A673 (cell line): Measurements from ENCODE around the gene QPCTL. TPM values are rescaled to one million over a fixed set of nuclear protein-coding genes. Genes with fewer than 3 reads are reported as not detected.
"Not testable (repeated sequence)": the region's sequence is repeated elsewhere in the genome, so short reads cannot be mapped to it uniquely, and the experiment has no call there.

Experiments used
- BruUV-seq: library from RNA; stranded (reverse); fragments of 400-500 nt; replicated peaks from 2 replicates; lab custom pipeline; 2021; lab: Mats Ljungman, UMichigan
- CTCF ChIA-PET: fragments of 300-600 bp; sonication (Branson Sonifier 250); formaldehyde crosslinking; loops from one replicate; lab custom pipeline; 2022; ENCODE audit warnings: antibody characterized with exemption; lab: Charles Lee
- POLR2A ChIA-PET: fragments of 300-600 bp; sonication (Branson Sonifier 250); formaldehyde crosslinking; loops from one replicate; lab custom pipeline; 2022; ENCODE audit warnings: antibody characterized with exemption; ENCODE audit not compliant: low non-redundant PET; lab: Charles Lee
- DNase-seq: peaks from one replicate; pipeline ENCODE4 v3.0.0-alpha.2; 2015; ENCODE audit warnings: low spot score
- H3K27ac ChIP-seq: fragments of 200-600 bp; sonication (generic); 2 replicates; pipeline ENCODE4 v1.5.1; 2016; ENCODE audit warnings: mixed run types, low read depth, mild to moderate bottlenecking, mixed read lengths, antibody characterized with exemption, low read length; ENCODE audit not compliant: poor library complexity, severe bottlenecking
- H3K27me3 ChIP-seq: fragments of 200-600 bp; sonication (generic); replicated peaks from 2 replicates; pipeline ENCODE4 v1.6.1; 2017; ENCODE audit warnings: mixed run types, low read depth, mild to moderate bottlenecking, mixed read lengths, antibody characterized with exemption, low read length; ENCODE audit not compliant: insufficient read depth, poor library complexity
- H3K36me3 ChIP-seq: fragments of 200-600 bp; sonication (generic); 2 replicates; pipeline ENCODE4 v1.6.1; 2016; ENCODE audit warnings: mixed run types, mild to moderate bottlenecking, mixed read lengths, antibody characterized with exemption, low read length; ENCODE audit not compliant: insufficient read depth, poor library complexity, severe bottlenecking
- H3K4me1 ChIP-seq: fragments of 200-600 bp; sonication (generic); 2 replicates; pipeline ENCODE4 v1.6.1; 2017; ENCODE audit warnings: mixed run types, mild to moderate bottlenecking, mixed read lengths, antibody characterized with exemption, low read length; ENCODE audit not compliant: insufficient read depth, poor library complexity, severe bottlenecking
- H3K4me3 ChIP-seq: fragments of 200-600 bp; sonication (generic); 2 replicates; pipeline ENCODE4 v1.5.1; 2016; ENCODE audit warnings: low read depth, mixed run types, mild to moderate bottlenecking, mixed read lengths, low read length; ENCODE audit not compliant: poor library complexity, severe bottlenecking
- H3K9me3 ChIP-seq: fragments of 200-600 bp; sonication (generic); 2 replicates; pipeline ENCODE4 v1.6.1; 2016; ENCODE audit warnings: mixed run types, low read depth, mild to moderate bottlenecking, mixed read lengths, antibody characterized with exemption, low read length; ENCODE audit not compliant: poor library complexity, severe bottlenecking
- EZH2 ChIP-seq: fragments of 200-600 bp; sonication (generic); IDR thresholded peaks from 2 replicates; pipeline ENCODE4 v1.6.1; 2017; ENCODE audit warnings: borderline replicate concordance, low read depth, mild to moderate bottlenecking, mixed read lengths, antibody characterized with exemption, low read length; ENCODE audit not compliant: poor library complexity, severe bottlenecking
- intact Hi-C: fragments of 100-400 bp; cut with micrococcal nuclease; formaldehyde crosslinking; loops from one replicate; pipeline ENCODE4 v1.10.0; 2022; ENCODE audit not compliant: unreplicated experiment
- total RNA-seq: library from RNA; stranded (reverse); gene quantifications from 2 replicates; pipeline ENCODE4 v1.2.3, GENCODE V29; 2021
- TF ChIP-seq, protein P1 (sequence below): fragments of 300-800, 200-600 bp; sonication (generic); conservative IDR thresholded peaks from 2 replicates; pipeline ENCODE4 v1.5.1; 2017; ENCODE audit warnings: low read depth, mild to moderate bottlenecking, antibody characterized with exemption, low read length, moderate library complexity, mixed read lengths

The QPCTL gene
- total RNA-seq, 1 experiment from 2014 or later: 12.8 TPM

- Histone ChIP-seq H3K9me3 (no peaks in the 10 kb centered on the region), H3K4me3 (peak overlapping the region; percentile 41), H3K4me1 (peaks cover 10% of the 10 kb centered on the region), H3K27me3 (no peaks in the 10 kb centered on the region), H3K36me3 (peaks cover 16% of the 10 kb centered on the region), H3K27ac (peak overlapping the region; percentile 14)
- peak; percentile 79 for DNase-seq
- no peak for TF ChIP-seq EZH2
- TF ChIP-seq, protein P1, sequence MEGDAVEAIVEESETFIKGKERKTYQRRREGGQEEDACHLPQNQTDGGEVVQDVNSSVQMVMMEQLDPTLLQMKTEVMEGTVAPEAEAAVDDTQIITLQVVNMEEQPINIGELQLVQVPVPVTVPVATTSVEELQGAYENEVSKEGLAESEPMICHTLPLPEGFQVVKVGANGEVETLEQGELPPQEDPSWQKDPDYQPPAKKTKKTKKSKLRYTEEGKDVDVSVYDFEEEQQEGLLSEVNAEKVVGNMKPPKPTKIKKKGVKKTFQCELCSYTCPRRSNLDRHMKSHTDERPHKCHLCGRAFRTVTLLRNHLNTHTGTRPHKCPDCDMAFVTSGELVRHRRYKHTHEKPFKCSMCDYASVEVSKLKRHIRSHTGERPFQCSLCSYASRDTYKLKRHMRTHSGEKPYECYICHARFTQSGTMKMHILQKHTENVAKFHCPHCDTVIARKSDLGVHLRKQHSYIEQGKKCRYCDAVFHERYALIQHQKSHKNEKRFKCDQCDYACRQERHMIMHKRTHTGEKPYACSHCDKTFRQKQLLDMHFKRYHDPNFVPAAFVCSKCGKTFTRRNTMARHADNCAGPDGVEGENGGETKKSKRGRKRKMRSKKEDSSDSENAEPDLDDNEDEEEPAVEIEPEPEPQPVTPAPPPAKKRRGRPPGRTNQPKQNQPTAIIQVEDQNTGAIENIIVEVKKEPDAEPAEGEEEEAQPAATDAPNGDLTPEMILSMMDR: peak; percentile 86
- ChIA-PET CTCF (interaction anchor here (1.6 kb wide), 1 partner anchor 11 kb away, joined by 3 read pairs; the partner anchor contains the start of gene QPCTL), POLR2A (interaction anchor here (0.7 kb wide), 1 partner anchor 40 kb away, joined by 8 read pairs; no protein-coding TSS in a partner anchor)
- BruUV-seq: no TSS peak
- intact Hi-C loops: no loop called here
These were observed 11.0 kb upstream of the QPCTL start for GRCh38 chr19:45681391-45682015.

- no peaks in the 10 kb centered on the region for H3K27me3 ChIP-seq
- no peaks in the 10 kb centered on the region for H3K9me3 ChIP-seq
- H3K4me3 ChIP-seq: no peak overlapping the region
- no TSS peak for BruUV-seq
- H3K27ac ChIP-seq: no peak overlapping the region
- peaks cover 10% of the 10 kb centered on the region for H3K4me1 ChIP-seq
- POLR2A ChIA-PET: no interaction called here
- CTCF ChIA-PET: interaction anchor here (1.6 kb wide), 1 partner anchor 10 kb away, joined by 3 read pairs; the partner anchor contains the start of gene QPCTL
- no peak for TF ChIP-seq EZH2
- TF ChIP-seq, protein P1: no peak
- H3K36me3 ChIP-seq: peaks cover 22% of the 10 kb centered on the region
- no peak for DNase-seq
- intact Hi-C loops: no loop called here
These were observed 10.3 kb upstream of the QPCTL start for GRCh38 chr19:45682117-45682516.

DNA sequence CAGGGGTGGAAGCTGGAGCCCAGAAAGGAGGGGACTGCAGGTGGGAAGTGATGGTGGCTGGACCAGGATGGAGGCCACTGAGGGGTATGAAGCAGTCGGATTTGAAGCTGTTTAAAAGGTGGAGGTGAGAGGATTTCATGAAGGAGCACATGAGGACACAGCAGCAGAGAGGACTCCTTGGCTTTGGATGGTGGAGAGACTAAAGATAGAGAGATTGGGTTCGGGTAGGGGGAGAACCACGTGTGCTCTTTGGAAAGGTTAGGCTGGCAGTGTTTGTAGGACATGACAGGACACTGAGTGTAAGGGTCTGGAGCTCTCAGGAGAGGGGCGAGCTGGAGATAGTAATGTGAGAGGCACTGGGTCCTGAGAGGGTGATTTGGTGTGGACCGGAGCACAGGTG is 9.6 kb upstream of the QPCTL start:
- TF ChIP-seq, protein P1: no peak
- no peak for TF ChIP-seq EZH2
- Histone ChIP-seq H3K4me3 (no peak overlapping the region), H3K9me3 (no peaks in the 10 kb centered on the region), H3K27me3 (no peaks in the 10 kb centered on the region), H3K27ac (no peak overlapping the region), H3K36me3 (peaks cover 30% of the 10 kb centered on the region), H3K4me1 (peaks cover 5% of the 10 kb centered on the region)
- POLR2A ChIA-PET: no interaction called here
- intact Hi-C loops: no loop called here
- no peak for DNase-seq
- CTCF ChIA-PET: interaction anchor here (0.5 to 1.6 kb wide), 2 partner anchors 10 to 87 kb away, joined by 3 to 4 read pairs; partner anchors contain the start of gene QPCTL
- no TSS peak for BruUV-seq

- not testable (repeated sequence) for BruUV-seq
- POLR2A ChIA-PET: interaction anchor here (0.6 kb wide), 1 partner anchor 23 kb away, joined by 17 read pairs; no protein-coding TSS in a partner anchor
These were observed 7.4 kb upstream of the QPCTL start for GRCh38 chr19:45685045-45685444.

More at GRCh38 chr19:45685045-45685444, 7.4 kb upstream of the QPCTL start:
- peaks cover 40% of the 10 kb centered on the region for H3K36me3 ChIP-seq
- CTCF ChIA-PET: interaction anchor here (0.7 kb wide), 1 partner anchor 261 kb away, joined by 4 read pairs; the partner anchor contains the start of gene ERCC1
- H3K4me3 ChIP-seq, intact Hi-C loops, H3K9me3 ChIP-seq, H3K4me1 ChIP-seq, H3K27me3 ChIP-seq, DNase-seq, H3K27ac ChIP-seq: not testable (repeated sequence)
